Measurements from ENCODE around the gene MN1.

Gene MN1

DNA sequence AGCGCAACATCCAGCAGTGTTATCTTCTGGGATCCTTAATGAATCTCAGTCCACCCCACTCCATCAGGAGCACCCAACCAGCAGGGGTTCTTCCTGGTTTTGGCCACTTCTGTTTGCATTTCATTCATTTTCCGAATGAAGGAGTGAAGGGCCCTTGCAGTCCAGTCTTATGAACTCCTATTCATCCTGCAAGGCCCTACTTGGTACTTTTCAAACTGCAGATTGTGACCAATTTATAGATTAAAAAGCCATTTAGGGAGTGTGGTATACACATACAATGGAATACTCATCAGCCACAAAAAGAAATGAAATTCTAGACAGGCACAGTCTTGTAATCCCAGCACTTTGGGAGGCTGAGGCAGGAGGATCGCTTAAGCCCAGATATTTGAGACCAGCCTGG lies 10.2 kb upstream of the MN1 start:
- TF ChIP-seq GATA3 (IDR thresholded peaks at IDR 0.05; ENCODE audit: low read depth, low read length): no peak
- TF ChIP-seq GATA2 (IDR thresholded peaks at IDR 0.05; ENCODE audit: low read depth, low read length): no peak

DNA sequence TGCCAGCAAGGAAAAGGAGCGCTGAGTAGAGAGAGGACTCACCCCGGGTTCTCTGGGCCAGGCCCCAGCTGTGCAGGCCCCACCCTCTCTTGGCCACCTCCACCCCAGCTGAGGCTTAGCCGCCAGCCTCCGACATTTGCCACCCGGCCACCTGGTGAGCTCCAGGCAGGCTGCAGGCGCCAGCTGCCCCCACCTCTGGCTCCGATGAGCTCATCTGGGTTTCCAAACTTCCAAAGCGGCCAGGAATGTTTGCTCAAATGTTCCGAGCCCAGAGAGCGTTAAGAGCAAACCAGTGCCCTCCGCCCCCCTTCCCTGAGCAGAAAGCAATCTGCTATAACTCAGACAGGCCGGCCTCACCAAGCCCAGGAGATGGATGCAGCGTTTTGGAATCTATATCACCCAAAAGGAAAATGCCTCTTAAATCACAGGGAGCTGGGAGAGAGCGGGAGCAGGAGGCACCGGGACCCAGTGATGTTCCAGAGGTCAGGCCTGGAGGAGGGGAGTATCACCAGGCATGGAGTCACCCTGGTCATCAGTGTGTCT lies 9.1 kb upstream of the MN1 start:
- TF ChIP-seq GATA3 (IDR thresholded peaks at IDR 0.05; ENCODE audit: low read depth, low read length) (no peak), GATA2 (IDR thresholded peaks at IDR 0.05; ENCODE audit: low read depth, low read length) (no peak)

DNA sequence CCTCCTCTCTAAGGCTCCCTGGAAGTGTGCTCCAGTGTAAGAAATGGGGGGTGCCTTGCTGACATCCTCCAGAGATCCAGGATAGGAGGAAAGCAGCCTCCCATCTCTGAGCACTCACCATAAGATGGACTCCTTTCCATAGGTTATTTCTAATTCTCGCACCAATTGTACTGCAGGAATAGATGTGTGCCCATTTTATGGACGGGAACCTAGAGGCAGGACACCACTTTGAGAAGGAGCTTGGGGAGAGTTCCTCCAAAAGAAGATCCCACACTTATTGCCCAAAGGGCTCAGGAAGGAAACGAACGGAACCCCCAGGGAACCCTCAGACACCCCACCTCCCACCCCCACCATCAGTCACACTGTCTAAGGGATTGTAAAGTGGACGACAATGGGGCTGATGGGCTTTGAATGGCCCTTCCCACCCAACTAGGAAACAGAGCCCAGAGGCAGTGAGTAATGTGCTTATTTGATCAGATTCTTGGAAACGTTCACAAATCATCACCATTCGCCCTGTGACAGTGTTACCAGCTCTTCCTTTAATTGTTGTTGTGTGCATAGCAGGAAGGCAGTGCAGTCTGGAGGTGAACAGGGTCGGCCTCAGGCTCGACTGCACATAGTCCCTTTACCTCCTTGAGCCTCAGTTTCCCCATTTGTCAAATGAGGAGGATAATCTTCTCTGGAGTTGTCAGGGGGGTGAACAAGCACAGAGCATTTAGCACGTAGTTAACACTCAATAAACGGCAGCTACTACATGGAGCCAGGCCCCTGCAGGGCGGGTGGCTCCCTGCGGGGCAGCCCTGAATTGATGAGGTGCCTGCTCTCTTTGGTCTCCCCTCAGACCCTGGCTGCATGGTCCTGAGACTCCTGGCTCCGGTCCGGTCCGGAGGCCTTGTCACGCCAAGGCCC lies 8.4 kb upstream of the MN1 start:
- TF ChIP-seq GATA2 (IDR thresholded peaks at IDR 0.05; ENCODE audit: low read depth, low read length): no peak
- no peak for TF ChIP-seq GATA3 (IDR thresholded peaks at IDR 0.05; ENCODE audit: low read depth, low read length)

DNA sequence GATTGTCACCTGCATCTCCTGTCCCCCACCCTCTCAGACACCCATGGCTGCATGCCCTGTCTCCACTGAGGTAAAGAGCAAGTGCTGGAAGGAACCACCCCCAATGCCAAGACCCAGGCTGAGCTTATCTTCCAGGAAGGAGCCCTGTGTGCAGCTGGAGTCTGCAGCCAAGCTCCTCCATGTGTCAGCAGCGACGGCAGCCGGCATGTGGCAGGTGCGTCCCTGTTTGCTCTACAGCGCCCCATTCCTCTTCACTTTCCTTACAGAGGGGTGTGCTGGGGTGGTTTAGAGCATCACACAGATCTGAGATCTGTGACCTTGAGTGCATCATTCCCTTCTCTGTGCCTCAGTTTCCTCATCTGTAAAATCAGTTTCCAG lies 7.7 kb upstream of the MN1 start:
- TF ChIP-seq GATA3 (IDR thresholded peaks at IDR 0.05; ENCODE audit: low read depth, low read length) (no peak), GATA2 (IDR thresholded peaks at IDR 0.05; ENCODE audit: low read depth, low read length) (no peak)

DNA sequence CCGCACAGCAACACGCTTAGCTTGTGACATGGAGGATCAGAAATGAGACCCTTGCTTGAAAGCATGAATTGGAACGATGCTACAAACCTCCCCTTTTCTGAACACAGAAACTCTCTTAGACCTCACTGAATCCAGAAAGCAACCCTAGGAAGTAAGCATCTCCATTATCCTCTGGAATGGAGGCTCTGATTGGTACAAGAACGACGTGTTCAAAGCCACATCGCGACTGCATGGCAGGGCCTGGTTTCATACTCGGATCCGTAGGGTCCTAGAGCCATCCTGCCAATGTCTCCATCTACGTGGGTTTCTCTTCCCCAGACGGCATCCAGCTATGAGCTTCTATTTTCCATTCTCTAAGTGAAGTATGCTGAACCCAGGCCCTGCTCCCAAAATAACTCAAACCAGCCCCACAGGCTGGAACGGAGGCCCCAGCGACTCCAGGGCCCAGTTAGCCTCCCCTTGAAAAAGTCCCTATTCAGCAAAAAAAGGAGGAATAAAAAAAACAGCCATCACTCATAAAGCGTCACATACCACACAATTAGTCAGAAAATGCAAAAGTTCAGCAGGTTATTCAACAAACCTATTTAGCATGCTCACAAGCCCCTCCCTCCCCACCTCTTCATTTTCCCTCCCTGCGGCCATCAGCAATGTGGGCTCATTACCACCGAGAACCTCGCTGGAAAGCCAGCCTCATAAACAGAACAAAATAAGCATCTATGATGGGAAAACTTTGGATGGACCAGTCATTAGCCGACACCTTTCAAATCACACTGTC lies 7.1 kb upstream of the MN1 start:
- TF ChIP-seq GATA2 (IDR thresholded peaks at IDR 0.05; ENCODE audit: low read depth, low read length): no peak
- TF ChIP-seq GATA3 (IDR thresholded peaks at IDR 0.05; ENCODE audit: low read depth, low read length): no peak

DNA sequence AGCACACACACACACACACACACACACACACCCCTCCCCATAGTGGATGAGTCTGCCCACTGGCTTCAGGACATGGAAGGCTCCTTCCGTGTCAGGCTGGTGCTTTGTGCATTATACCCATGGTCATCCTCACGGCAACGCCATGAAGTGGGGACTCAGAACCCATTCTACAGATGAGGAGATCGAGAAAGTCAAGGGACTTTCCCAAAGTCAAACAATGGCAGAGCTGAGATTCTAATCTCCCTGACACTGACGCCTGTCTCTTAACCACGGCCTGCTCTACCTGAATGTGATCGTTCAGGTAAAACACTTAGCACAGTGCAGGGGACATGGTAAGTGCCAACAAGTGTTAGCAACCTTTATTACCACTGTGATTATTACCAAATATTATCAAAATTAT lies 4.3 kb upstream of the MN1 start:
- TF ChIP-seq GATA2 (IDR thresholded peaks at IDR 0.05; ENCODE audit: low read depth, low read length) (no peak), GATA3 (IDR thresholded peaks at IDR 0.05; ENCODE audit: low read depth, low read length) (no peak)

DNA sequence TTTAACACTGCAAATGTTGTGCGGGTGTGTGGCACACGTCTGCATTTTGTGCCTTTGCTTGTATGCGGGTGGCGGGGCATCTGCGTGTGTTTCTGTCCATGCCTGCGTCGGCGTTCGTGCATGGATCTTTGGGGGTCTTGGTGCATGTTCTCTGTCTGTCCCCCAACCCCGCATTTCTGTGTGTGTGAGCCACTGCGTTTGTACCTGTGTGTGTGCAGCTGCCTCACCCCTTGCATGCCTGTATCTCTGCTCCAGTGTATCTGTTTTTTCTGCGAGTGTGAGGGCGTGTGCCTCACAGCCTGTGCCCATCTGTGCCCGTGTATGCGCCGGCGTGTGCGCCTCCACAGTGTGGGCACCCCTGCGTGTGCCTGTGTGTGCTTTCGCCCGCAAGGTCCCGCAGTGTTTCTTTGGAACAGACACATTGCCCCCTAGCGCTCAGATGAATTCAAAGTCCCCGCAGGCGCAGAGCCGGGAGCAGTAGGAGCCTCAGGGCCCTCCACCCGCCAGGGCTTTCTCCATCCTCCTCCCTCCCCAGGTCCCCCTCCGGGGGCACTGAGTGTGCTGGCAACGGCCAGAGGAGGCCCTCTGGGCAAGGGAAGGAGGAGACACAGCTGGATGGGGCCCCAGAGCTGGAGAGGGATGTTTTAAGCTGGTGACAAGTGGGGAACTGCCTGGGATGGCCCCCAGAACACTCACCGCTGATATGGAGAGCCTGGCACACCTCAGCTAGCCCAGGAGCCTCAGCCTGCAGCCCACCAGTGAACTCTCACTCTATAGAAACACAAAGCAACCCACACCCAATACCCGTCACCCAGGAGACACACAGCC lies 3.1 kb upstream of the MN1 start:
- TF ChIP-seq GATA2 (IDR thresholded peaks at IDR 0.05; ENCODE audit: low read depth, low read length) (no peak), GATA3 (IDR thresholded peaks at IDR 0.05; ENCODE audit: low read depth, low read length) (no peak)

DNA sequence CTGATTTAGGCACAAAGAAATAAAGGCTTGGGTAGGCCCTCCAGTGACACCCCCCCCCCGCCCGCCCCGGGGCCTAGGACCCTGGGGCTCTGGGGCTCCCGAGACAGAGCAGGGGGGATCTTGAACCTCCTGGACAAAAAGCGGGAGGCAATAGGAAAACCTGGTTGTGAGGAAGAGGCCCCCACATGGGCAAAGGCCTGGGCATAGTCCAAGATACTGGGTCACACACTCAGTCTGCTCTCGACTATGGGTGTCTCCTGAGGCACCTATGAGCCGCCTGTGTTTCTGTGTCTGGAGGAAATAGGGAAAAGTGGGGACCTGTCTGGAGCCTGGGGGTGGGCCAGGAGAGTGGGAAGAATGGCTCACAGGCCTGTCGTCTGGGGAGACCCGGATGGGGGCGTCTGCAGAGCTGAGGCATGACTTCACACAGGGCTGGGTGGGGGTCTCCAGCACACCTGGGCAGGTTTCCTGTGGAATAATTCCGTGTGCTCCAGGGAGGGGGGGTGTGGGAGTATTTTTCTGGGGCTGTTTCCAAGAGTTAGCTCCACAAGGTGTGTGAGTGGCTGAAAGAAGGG lies 2.4 kb upstream of the MN1 start:
- TF ChIP-seq GATA3 (IDR thresholded peaks at IDR 0.05; ENCODE audit: low read depth, low read length) (no peak), GATA2 (IDR thresholded peaks at IDR 0.05; ENCODE audit: low read depth, low read length) (no peak)

DNA sequence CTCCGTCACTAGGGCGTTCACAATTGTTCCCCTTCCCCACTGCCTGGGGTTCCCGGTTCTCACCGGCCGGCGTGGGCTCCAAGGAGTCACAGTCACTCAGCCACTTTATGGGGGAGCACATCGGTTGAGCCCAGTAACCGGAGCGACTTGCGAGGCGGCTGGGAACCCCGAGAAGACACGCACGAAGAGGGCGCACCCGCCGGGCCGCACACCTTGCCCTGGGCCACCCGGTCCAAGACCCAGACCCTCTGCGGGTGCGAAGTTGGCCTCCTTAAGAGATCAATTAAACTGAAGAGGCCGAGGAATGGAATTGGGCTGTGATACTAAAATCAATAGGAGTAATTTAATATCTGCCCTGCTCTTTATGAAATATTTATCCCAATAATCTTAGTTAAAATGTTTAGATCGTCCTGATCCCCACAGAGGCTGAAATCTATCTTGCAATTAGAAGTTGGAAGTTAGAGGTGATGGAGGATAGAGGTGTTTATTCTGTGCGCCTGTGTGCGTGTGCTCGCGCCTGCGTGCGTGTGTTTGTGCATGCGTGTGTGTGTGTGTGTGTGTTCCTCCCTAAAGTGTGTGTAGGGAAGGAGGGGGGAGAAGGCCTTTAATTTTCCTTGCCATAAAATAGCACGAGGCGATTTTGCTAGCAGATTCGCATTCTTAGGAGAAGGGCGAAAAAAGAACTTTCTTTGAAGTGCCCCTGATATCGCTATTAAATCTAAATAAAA lies 954 bp upstream of the MN1 start:
- TF ChIP-seq GATA2 (IDR thresholded peaks at IDR 0.05; ENCODE audit: low read depth, low read length): no peak

DNA sequence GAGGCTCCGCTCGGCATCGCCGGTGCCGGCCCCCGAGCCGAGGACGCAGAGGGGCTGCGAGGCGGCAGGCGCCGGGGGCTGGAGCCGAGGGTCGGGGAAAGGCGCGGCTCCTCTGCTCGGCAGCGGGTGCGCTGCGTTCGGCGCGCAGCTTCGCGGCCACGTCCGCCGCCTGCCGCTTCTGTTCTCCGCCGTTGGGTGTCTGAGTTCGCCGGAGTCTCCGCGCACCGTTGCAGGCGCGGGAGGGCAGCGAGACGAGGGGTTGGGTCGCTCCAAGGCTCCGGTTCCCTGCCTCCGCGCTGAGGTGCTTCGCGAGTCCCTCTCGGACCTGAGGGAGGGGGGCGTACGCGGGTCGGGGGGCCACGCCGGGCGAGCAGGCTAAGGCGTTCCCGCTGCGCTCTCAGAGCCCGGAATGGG lies 347 bp downstream of the MN1 start:
- TF ChIP-seq GATA2 (IDR thresholded peaks at IDR 0.05; ENCODE audit: low read depth, low read length) (no peak), GATA3 (IDR thresholded peaks at IDR 0.05; ENCODE audit: low read depth, low read length) (no peak)

DNA sequence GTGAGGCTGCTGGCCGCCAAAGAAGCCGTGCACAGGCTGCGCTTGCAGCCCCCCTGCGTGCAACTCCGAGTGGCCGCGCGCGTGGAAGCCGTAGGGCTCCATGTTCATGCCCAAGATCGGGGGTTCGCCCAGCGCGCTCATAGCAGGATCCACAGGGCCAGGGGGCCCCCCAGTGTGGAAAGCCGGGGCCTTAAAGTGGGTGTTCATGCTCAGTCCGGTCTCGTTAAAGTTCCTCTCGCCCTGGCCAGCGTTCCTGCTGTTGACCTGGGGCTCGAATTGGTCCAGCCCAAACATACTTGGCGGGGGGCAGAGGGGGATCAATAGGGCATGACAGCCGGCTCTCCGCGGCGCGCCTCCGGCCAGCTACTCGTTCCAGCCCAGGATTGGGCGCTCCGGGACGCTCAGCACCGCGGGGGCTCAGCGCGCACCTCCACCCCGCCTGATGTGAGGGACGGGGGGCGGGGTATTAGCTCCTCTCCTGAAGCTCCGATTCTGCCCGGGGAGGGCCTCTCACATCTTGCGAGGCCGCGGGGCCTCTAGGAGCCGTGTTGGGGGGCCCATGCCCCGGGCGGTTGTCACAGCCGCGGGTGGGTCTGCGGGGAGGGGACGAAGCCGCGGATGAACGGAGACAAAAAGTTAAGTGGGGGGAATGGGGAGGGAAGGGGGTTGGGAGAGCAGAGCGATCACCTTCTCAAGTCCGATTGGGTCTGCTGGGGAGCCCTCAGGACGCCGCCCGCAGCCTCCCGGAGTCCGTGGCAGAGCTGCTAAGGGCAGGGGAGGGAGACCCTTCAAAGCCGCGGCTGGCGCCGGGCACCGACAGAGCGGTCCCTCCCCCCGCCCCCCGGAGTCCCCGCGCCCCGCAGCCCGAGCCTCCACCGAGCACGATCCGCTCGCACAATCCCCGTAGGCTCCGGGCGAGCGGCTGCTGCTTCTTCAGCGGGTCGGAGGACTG lies 1.0 kb downstream of the MN1 start:
- TF ChIP-seq GATA2 (IDR thresholded peaks at IDR 0.05; ENCODE audit: low read depth, low read length): no peak
- no peak for TF ChIP-seq GATA3 (IDR thresholded peaks at IDR 0.05; ENCODE audit: low read depth, low read length)

DNA sequence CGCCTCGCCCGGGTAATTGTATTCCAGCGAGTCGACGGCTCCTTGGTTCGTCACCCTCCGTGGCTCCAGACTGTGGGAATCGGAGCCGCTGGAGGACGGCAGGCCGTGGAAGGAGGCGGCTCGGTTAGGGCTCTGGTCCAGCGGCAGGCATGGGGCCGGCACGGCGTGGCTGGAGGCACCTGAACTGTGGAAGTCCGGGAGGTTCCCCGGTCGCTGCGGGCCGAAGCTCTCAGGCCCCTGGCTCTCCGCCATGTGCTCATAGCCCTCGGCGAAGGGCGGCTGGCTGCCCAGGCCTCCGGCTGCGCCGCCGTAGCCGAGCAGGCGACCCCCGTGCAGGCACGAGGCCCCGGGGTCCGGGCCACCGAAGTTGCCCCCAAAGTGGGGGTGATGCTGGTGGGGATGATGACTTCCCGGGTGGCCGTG lies 1.7 kb downstream of the MN1 start:
- TF ChIP-seq GATA2 (IDR thresholded peaks at IDR 0.05; ENCODE audit: low read depth, low read length) (no peak), GATA3 (IDR thresholded peaks at IDR 0.05; ENCODE audit: low read depth, low read length) (no peak)
